Measurements from ENCODE around the gene MESP2. TPM values are rescaled to one million over a fixed set of nuclear protein-coding genes. Genes with fewer than 3 reads are reported as not detected.
A peak's percentile ranks its signal among the peaks of the same experiment; 100 is the strongest.

Gene MESP2
- polyA plus RNA-seq, 6 donors from 2014 or later, result not detected

- no peak overlapping the region for H3K27ac Mint-ChIP-seq
- no peaks in the 10 kb centered on the region for H3K36me3 Mint-ChIP-seq
- peaks cover 0 to 23% (median 5%) of the 10 kb centered on the region in 3 donors for H3K27me3 Mint-ChIP-seq
- peaks cover 0 to 8% (median 6%) of the 10 kb centered on the region in 3 donors for H3K4me1 Mint-ChIP-seq
- DNase-seq (no peak), ATAC-seq (ENCODE audit: low read depth in 2 of 2) (no peak)
- H3K4me3 Mint-ChIP-seq, result peak overlapping the region in 6 of 8 donors; percentile 73 to 87 (median 80)
- H3K9me3 Mint-ChIP-seq, result no peaks in the 10 kb centered on the region
Measured at GRCh38 chr15:89749054-89749453, 27.1 kb upstream of the MESP2 start.

GRCh38 chr15:89749526-89749925 is 26.6 kb upstream of the MESP2 start:
- H3K36me3 Mint-ChIP-seq, result no peaks in the 10 kb centered on the region
- peaks cover 3 to 24% (median 7%) of the 10 kb centered on the region in 3 donors for H3K27me3 Mint-ChIP-seq
- DNase-seq (no peak), ATAC-seq (ENCODE audit: low read depth in 2 of 2) (no peak)
- H3K9me3 Mint-ChIP-seq, result no peaks in the 10 kb centered on the region
- peak overlapping the region in 7 of 8 donors; percentile 73 to 87 (median 80) for H3K4me3 Mint-ChIP-seq
- H3K4me1 Mint-ChIP-seq, result peaks cover 0 to 8% (median 6%) of the 10 kb centered on the region in 3 donors
- H3K27ac Mint-ChIP-seq, result peak overlapping the region in 1 of 6 donors; percentile 44

GRCh38 chr15:89749951-89750559 is 26.1 kb upstream of the MESP2 start:
- Mint-ChIP-seq H3K4me1 (peaks cover 0 to 8% (median 6%) of the 10 kb centered on the region in 3 donors), H3K9me3 (no peaks in the 10 kb centered on the region), H3K4me3 (peak overlapping the region; percentile 73 to 88 (median 80)), H3K36me3 (no peaks in the 10 kb centered on the region), H3K27ac (peak overlapping the region in 2 of 6 donors; percentile 15 to 44), H3K27me3 (peaks cover 8 to 29% (median 12%) of the 10 kb centered on the region in 3 donors)
- ATAC-seq (ENCODE audit: low read depth in 2 of 2) (no peak), DNase-seq (no peak)

GRCh38 chr15:89750560-89751542 is 25.3 kb upstream of the MESP2 start, which contains the start of gene MESP1:
Gene MESP1 (minus strand): TSS chr15:89751249. CDS start chr15:89751231, 18 bp downstream.
- peak; percentile 89 to 93 for ATAC-seq (ENCODE audit: low read depth in 2 of 2)
- no peaks in the 10 kb centered on the region for H3K9me3 Mint-ChIP-seq
- no peaks in the 10 kb centered on the region for H3K36me3 Mint-ChIP-seq
- DNase-seq, result peak; percentile 88
- H3K4me1 Mint-ChIP-seq, result peaks cover 0 to 8% (median 6%) of the 10 kb centered on the region in 3 donors
- H3K27me3 Mint-ChIP-seq, result peaks cover 16 to 29% (median 18%) of the 10 kb centered on the region in 3 donors
- H3K4me3 Mint-ChIP-seq, result peak within 1 kb of the TSS; percentile 73 to 88 (median 81)
- peak within 1 kb of the TSS in 2 of 6 donors; percentile 15 to 44 for H3K27ac Mint-ChIP-seq

GRCh38 chr15:89751748-89752147 is 24.4 kb upstream of the MESP2 start:
- Mint-ChIP-seq H3K9me3 (no peaks in the 10 kb centered on the region), H3K27me3 (peaks cover 22 to 29% (median 24%) of the 10 kb centered on the region in 3 donors), H3K4me3 (peak overlapping the region; percentile 15 to 80 (median 64)), H3K27ac (no peak overlapping the region), H3K36me3 (no peaks in the 10 kb centered on the region), H3K4me1 (peaks cover 0 to 8% (median 6%) of the 10 kb centered on the region in 3 donors)
- DNase-seq, result no peak
- no peak for ATAC-seq (ENCODE audit: low read depth in 2 of 2)

DNA sequence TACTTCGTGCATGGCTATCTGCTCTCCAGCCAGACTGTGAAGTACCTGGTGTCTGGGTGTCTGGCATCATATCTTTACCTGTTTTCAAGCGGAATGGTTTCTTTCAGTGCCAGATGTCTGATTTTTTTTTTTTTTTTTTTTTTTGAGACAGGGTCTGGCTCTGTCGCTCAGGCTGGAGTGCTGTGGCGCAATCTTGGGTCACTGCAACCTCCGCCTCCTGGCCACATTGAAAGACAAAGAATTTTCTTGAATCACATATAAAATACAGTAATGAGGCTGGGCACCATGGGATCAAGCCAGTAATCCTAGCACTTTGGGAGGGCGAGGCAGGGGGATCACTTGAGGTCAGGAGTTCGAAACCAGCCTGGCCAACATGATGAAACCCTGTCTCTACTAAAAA is 22.3 kb upstream of the MESP2 start:
- no peak overlapping the region for H3K27ac Mint-ChIP-seq
- peaks cover 0 to 8% (median 6%) of the 10 kb centered on the region in 3 donors for H3K4me1 Mint-ChIP-seq
- H3K36me3 Mint-ChIP-seq, result no peaks in the 10 kb centered on the region
- peaks cover 23 to 30% (median 29%) of the 10 kb centered on the region in 3 donors for H3K27me3 Mint-ChIP-seq
- H3K9me3 Mint-ChIP-seq, result no peaks in the 10 kb centered on the region
- DNase-seq (no peak), ATAC-seq (ENCODE audit: low read depth in 2 of 2) (no peak)
- peak overlapping the region in 1 of 8 donors; percentile 15 for H3K4me3 Mint-ChIP-seq

GRCh38 chr15:89754361-89755154 is 21.6 kb upstream of the MESP2 start:
- Mint-ChIP-seq H3K27me3 (peaks cover 17 to 31% (median 31%) of the 10 kb centered on the region in 3 donors), H3K4me3 (peak overlapping the region in 1 of 8 donors; percentile 56), H3K4me1 (peaks cover 0 to 5% (median 5%) of the 10 kb centered on the region in 3 donors), H3K27ac (peak overlapping the region in 1 of 6 donors; percentile 4), H3K36me3 (no peaks in the 10 kb centered on the region), H3K9me3 (no peaks in the 10 kb centered on the region)
- ATAC-seq (ENCODE audit: low read depth in 2 of 2) (no peak), DNase-seq (no peak)

DNA sequence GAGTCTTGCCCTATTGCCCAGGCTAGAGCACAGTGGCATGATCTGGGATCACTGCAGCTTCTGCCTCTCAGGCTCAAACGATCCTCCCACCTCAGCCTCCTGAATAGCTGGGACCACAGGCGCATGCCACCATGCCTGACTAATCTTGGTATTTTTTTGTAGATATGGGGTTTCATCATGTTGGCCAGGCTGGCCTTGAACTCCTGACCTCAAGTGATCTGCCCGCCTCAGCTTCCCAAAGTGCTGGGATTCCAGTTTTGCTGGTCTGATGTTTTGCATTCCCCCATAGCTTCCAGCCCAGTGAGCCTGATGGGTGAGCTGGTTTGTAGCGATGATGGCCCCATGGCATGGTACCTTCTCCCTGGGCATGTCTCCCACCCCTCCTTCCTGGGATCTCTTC is 20.4 kb upstream of the MESP2 start:
- Mint-ChIP-seq H3K36me3 (no peaks in the 10 kb centered on the region), H3K4me1 (peaks cover 0 to 2% (median under 1%) of the 10 kb centered on the region in 3 donors), H3K27ac (no peak overlapping the region), H3K27me3 (peaks cover 11 to 39% (median 34%) of the 10 kb centered on the region in 3 donors), H3K9me3 (no peaks in the 10 kb centered on the region), H3K4me3 (no peak overlapping the region)
- ATAC-seq (ENCODE audit: low read depth in 2 of 2) (no peak), DNase-seq (no peak)

- Mint-ChIP-seq H3K9me3 (no peaks in the 10 kb centered on the region), H3K27ac (no peak overlapping the region), H3K4me1 (peaks cover 0 to 4% (median 0%) of the 10 kb centered on the region in 3 donors), H3K27me3 (peaks cover 10 to 44% (median 39%) of the 10 kb centered on the region in 3 donors), H3K4me3 (no peak overlapping the region), H3K36me3 (no peaks in the 10 kb centered on the region)
- no peak for DNase-seq
- ATAC-seq (ENCODE audit: low read depth in 2 of 2), result no peak
Measured at GRCh38 chr15:89756897-89757296, 19.2 kb upstream of the MESP2 start.

DNA sequence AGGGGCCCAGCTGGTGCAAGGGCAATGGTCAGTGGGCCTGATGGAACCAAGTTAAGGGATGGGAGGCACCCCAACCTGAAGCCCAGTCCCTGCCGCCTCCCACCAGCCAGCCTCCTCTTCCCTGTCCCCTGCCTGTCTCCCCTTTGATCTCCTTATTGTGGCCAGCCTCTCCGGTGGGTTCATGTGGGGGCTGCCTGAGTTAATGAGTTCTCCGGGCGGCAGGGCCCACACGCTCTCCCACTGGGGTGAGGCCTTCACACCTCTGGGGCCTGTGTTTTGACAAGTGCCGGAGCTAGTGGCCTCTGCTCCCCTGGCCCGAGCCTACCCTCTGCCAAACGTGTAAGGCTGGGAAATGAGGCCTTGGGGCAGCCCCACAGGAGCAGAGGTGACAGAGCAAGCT is 17.8 kb upstream of the MESP2 start:
- no peak overlapping the region for H3K4me3 Mint-ChIP-seq
- DNase-seq (no peak), ATAC-seq (ENCODE audit: low read depth in 2 of 2) (no peak)
- H3K9me3 Mint-ChIP-seq, result no peaks in the 10 kb centered on the region
- H3K36me3 Mint-ChIP-seq, result no peaks in the 10 kb centered on the region
- no peak overlapping the region for H3K27ac Mint-ChIP-seq
- peaks cover 6 to 44% (median 39%) of the 10 kb centered on the region in 3 donors for H3K27me3 Mint-ChIP-seq
- H3K4me1 Mint-ChIP-seq, result peaks cover 0 to 4% (median 0%) of the 10 kb centered on the region in 3 donors

- H3K27me3 Mint-ChIP-seq, result peaks cover 6 to 44% (median 39%) of the 10 kb centered on the region in 3 donors
- ATAC-seq (ENCODE audit: low read depth in 2 of 2) (no peak), DNase-seq (no peak)
- no peaks in the 10 kb centered on the region for H3K9me3 Mint-ChIP-seq
- no peaks in the 10 kb centered on the region for H3K36me3 Mint-ChIP-seq
- no peak overlapping the region for H3K4me3 Mint-ChIP-seq
- H3K27ac Mint-ChIP-seq, result no peak overlapping the region
- peaks cover 0 to 4% (median 0%) of the 10 kb centered on the region in 3 donors for H3K4me1 Mint-ChIP-seq
Measured at GRCh38 chr15:89758981-89759380, 17.2 kb upstream of the MESP2 start.

GRCh38 chr15:89759835-89760234 is 16.3 kb upstream of the MESP2 start:
- no peak overlapping the region for H3K4me3 Mint-ChIP-seq
- ATAC-seq (ENCODE audit: low read depth in 2 of 2) (no peak), DNase-seq (no peak)
- no peaks in the 10 kb centered on the region for H3K9me3 Mint-ChIP-seq
- no peak overlapping the region for H3K27ac Mint-ChIP-seq
- H3K36me3 Mint-ChIP-seq, result no peaks in the 10 kb centered on the region
- H3K27me3 Mint-ChIP-seq, result peaks cover 1 to 38% (median 34%) of the 10 kb centered on the region in 3 donors
- peaks cover 0 to 4% (median 0%) of the 10 kb centered on the region in 3 donors for H3K4me1 Mint-ChIP-seq

Data from naive B cell (primary cell).